ENCODE results near the gene MCUB.

Gene MCUB

GRCh38 chr4:109708435-109708834 lies 148.4 kb downstream of the MCUB start:
- no peak overlapping the region for H3K4me3 ChIP-seq (ENCODE audit: low read depth, low read length)
- H3K9me3 ChIP-seq (ENCODE audit: severe bottlenecking), result no peaks in the 10 kb centered on the region
- no peak for DNase-seq
- H3K27ac ChIP-seq, result no peak overlapping the region
- no peaks in the 10 kb centered on the region for H3K27me3 ChIP-seq (ENCODE audit: insufficient read depth, low read depth, severe bottlenecking)
- H3K36me3 ChIP-seq, result peaks cover 19% of the 10 kb centered on the region
- TF ChIP-seq CTCF (IDR thresholded peaks at IDR 0.05; ENCODE audit: low read depth, low read length), result no peak

GRCh38 chr4:109708990-109709389 lies 148.9 kb downstream of the MCUB start:
- Histone ChIP-seq H3K4me3 (ENCODE audit: low read depth, low read length) (no peak overlapping the region), H3K9me3 (ENCODE audit: severe bottlenecking) (no peaks in the 10 kb centered on the region), H3K27me3 (ENCODE audit: insufficient read depth, low read depth, severe bottlenecking) (no peaks in the 10 kb centered on the region), H3K27ac (no peak overlapping the region), H3K36me3 (peaks cover 23% of the 10 kb centered on the region)
- no peak for DNase-seq
- TF ChIP-seq CTCF (IDR thresholded peaks at IDR 0.05; ENCODE audit: low read depth, low read length), result no peak

GRCh38 chr4:109713500-109713899 lies 153.5 kb downstream of the MCUB start:
- peaks cover 50% of the 10 kb centered on the region for H3K36me3 ChIP-seq
- H3K27ac ChIP-seq, result no peak overlapping the region
- H3K4me3 ChIP-seq (ENCODE audit: low read depth, low read length), result no peak overlapping the region
- H3K9me3 ChIP-seq (ENCODE audit: severe bottlenecking), result no peaks in the 10 kb centered on the region
- H3K27me3 ChIP-seq (ENCODE audit: insufficient read depth, low read depth, severe bottlenecking), result no peaks in the 10 kb centered on the region
- no peak for TF ChIP-seq CTCF (IDR thresholded peaks at IDR 0.05; ENCODE audit: low read depth, low read length)
- no peak for DNase-seq

- Histone ChIP-seq H3K27me3 (ENCODE audit: insufficient read depth, low read depth, severe bottlenecking) (no peaks in the 10 kb centered on the region), H3K4me3 (ENCODE audit: low read depth, low read length) (no peak overlapping the region), H3K36me3 (peaks cover 40% of the 10 kb centered on the region), H3K27ac (no peak overlapping the region), H3K9me3 (ENCODE audit: severe bottlenecking) (no peaks in the 10 kb centered on the region)
- no peak for TF ChIP-seq CTCF (IDR thresholded peaks at IDR 0.05; ENCODE audit: low read depth, low read length)
- DNase-seq, result no peak
Measured at GRCh38 chr4:109718759-109719158, 158.7 kb downstream of the MCUB start.

GRCh38 chr4:109719604-109720003 lies 159.6 kb downstream of the MCUB start:
- Histone ChIP-seq H3K36me3 (peaks cover 37% of the 10 kb centered on the region), H3K27me3 (ENCODE audit: insufficient read depth, low read depth, severe bottlenecking) (no peaks in the 10 kb centered on the region), H3K4me3 (ENCODE audit: low read depth, low read length) (no peak overlapping the region), H3K27ac (no peak overlapping the region), H3K9me3 (ENCODE audit: severe bottlenecking) (no peaks in the 10 kb centered on the region)
- TF ChIP-seq CTCF (IDR thresholded peaks at IDR 0.05; ENCODE audit: low read depth, low read length), result no peak
- DNase-seq, result no peak

GRCh38 chr4:109721033-109721432 lies 161.0 kb downstream of the MCUB start:
- DNase-seq, result no peak
- no peak overlapping the region for H3K4me3 ChIP-seq (ENCODE audit: low read depth, low read length)
- no peak for TF ChIP-seq CTCF (IDR thresholded peaks at IDR 0.05; ENCODE audit: low read depth, low read length)
- H3K27me3 ChIP-seq (ENCODE audit: insufficient read depth, low read depth, severe bottlenecking), result no peaks in the 10 kb centered on the region
- no peaks in the 10 kb centered on the region for H3K9me3 ChIP-seq (ENCODE audit: severe bottlenecking)
- peaks cover 40% of the 10 kb centered on the region for H3K36me3 ChIP-seq
- no peak overlapping the region for H3K27ac ChIP-seq
